Esophagus squamous epithelium (tissue), 4 donors: ENCODE data around the gene TLR3.

Experiments used
- POLR2A ChIP-seq, 4 donors: fragments of 450-650 bp; IDR thresholded peaks; one replicate each; pipeline ENCODE4 v1.6.1; 2017; ENCODE audit warnings: antibody characterized with exemption in 4 of 4, mild to moderate bottlenecking in 4 of 4, moderate library complexity in 3 of 4
- TF ChIP-seq, protein P1 (sequence below), 6 experiments: fragments of 450-650 bp in 4 of 6; fragments of 200-600 bp in 2 of 6; sonication (generic) in 2 of 6; IDR thresholded peaks; one replicate each; pipeline ENCODE4 v1.5.1; 2016 to 2019; ENCODE audit warnings: antibody characterized with exemption in 6 of 6, mild to moderate bottlenecking in 4 of 6, moderate library complexity in 4 of 6

DNA sequence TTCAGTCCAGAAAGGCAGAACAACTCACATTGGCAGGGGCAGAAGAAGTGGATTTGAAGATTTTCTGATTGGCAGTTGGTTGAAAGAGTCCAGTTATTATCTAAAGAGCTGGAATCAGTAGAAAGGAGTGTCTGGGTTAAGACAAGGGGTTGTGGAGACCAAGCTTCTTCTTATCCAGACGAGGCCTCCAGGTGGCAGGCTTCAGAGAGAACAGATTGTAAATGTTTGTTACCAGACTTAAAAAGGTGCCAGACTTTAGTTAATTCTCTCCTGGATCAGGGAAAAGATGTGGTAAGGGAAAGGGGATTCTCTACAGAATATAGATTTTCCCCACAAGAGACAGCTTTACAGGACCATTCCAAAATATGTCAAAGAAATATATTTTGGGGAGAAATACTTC lies 36.7 kb upstream of the TLR3 start:
- TF ChIP-seq, protein P1, sequence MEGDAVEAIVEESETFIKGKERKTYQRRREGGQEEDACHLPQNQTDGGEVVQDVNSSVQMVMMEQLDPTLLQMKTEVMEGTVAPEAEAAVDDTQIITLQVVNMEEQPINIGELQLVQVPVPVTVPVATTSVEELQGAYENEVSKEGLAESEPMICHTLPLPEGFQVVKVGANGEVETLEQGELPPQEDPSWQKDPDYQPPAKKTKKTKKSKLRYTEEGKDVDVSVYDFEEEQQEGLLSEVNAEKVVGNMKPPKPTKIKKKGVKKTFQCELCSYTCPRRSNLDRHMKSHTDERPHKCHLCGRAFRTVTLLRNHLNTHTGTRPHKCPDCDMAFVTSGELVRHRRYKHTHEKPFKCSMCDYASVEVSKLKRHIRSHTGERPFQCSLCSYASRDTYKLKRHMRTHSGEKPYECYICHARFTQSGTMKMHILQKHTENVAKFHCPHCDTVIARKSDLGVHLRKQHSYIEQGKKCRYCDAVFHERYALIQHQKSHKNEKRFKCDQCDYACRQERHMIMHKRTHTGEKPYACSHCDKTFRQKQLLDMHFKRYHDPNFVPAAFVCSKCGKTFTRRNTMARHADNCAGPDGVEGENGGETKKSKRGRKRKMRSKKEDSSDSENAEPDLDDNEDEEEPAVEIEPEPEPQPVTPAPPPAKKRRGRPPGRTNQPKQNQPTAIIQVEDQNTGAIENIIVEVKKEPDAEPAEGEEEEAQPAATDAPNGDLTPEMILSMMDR (IDR thresholded peaks at IDR 0.05), result no peak
- no peak for TF ChIP-seq POLR2A (IDR thresholded peaks at IDR 0.05)
